Spleen (tissue), 11 donors: Measurements from ENCODE around the gene UBC. TPM values are rescaled to one million over a fixed set of nuclear protein-coding genes. Genes with fewer than 3 reads are reported as not detected.
"Not testable (repeated sequence)": the region's sequence is repeated elsewhere in the genome, so short reads cannot be mapped to it uniquely, and the experiment has no call there.

Source experiments
- DNase-seq: peaks from one replicate; pipeline ENCODE4 v3.0.0-alpha.2; 2020
- H3K27ac ChIP-seq, 8 donors: fragments of 200-600 bp; sonication (generic) in 7 of 8; 1 replicate in 4 of 8; 2 replicates in 4 of 8; pipeline versions ENCODE4 v1.5.0 to v1.8.0; 2016 to 2021; ENCODE audit warnings: inconsistent platforms in 4 of 8, mild to moderate bottlenecking in 4 of 8, moderate library complexity in 1 of 8
- H3K27me3 ChIP-seq, 7 donors: fragments of 200-600 bp; sonication (generic) in 6 of 7; replicated peaks in 1 of 7; 1 replicate in 4 of 7; 2 replicates in 3 of 7; pipeline versions ENCODE4 v1.5.0 to v1.8.0; 2016 to 2021; ENCODE audit warnings: inconsistent platforms in 3 of 7, mild to moderate bottlenecking in 1 of 7
- H3K36me3 ChIP-seq, 6 donors: fragments of 200-600 bp; sonication (generic) in 5 of 6; 1 replicate in 4 of 6; 2 replicates in 2 of 6; pipeline versions ENCODE4 v1.5.0 to v1.8.0; 2016 to 2021; ENCODE audit warnings: inconsistent platforms in 2 of 6
- H3K4me1 ChIP-seq, 6 donors: fragments of 200-600 bp; sonication (generic) in 5 of 6; 1 replicate in 3 of 6; 2 replicates in 3 of 6; pipeline versions ENCODE4 v1.5.0 to v1.8.0; 2016 to 2021; ENCODE audit warnings: inconsistent platforms in 3 of 6
- H3K4me3 ChIP-seq, 8 donors: fragments of 200-600 bp; sonication (generic) in 7 of 8; 1 replicate in 4 of 8; 2 replicates in 4 of 8; pipeline versions ENCODE4 v1.5.0 to v1.8.0; 2016 to 2021; ENCODE audit warnings: inconsistent platforms in 4 of 8, mild to moderate bottlenecking in 4 of 8, moderate library complexity in 2 of 8
- H3K9me3 ChIP-seq, 8 donors: fragments of 200-600 bp; sonication (generic) in 7 of 8; 1 replicate in 4 of 8; 2 replicates in 4 of 8; pipeline versions ENCODE4 v1.5.0 to v1.8.0; 2016 to 2021; ENCODE audit warnings: inconsistent platforms in 4 of 8
- CTCF ChIP-seq, 11 experiments: fragments of 200-600 bp in 7 of 11; fragments of 450-650 bp in 4 of 11; sonication (generic) in 4 of 11; IDR thresholded peaks in 8 of 11; conservative IDR thresholded peaks in 3 of 11; 1 replicate in 7 of 11; 2 replicates in 4 of 11; pipeline versions ENCODE4 v1.4.0 to v1.8.0; 2016 to 2021; ENCODE audit warnings: antibody characterized with exemption in 11 of 11, inconsistent platforms in 4 of 11, mild to moderate bottlenecking in 1 of 11
- POLR2A ChIP-seq, 3 donors: fragments of 450-650 bp; IDR thresholded peaks; one replicate each; pipeline ENCODE4 v1.5.1; 2017; ENCODE audit warnings: antibody characterized with exemption in 3 of 3, mild to moderate bottlenecking in 1 of 3
- POLR2AphosphoS5 ChIP-seq, 3 donors: sonication (generic); formaldehyde crosslinking; IDR thresholded peaks; one replicate each; pipeline ENCODE4 v1.5.1; 2017; ENCODE audit warnings: antibody characterized with exemption in 3 of 3
- WGBS, 5 donors: extraction: QIAGEN DNeasy Blood & Tissue Kit in 3 of 5; methylation state at CpG; one replicate each; pipeline versions ENCODE4 v1.1.5 to v1.1.7; 2013 to 2018; 5-methylcytosine and 5-hydroxymethylcytosine counted together
- intact Hi-C: fragments of 100-400 bp; cut with DNase I; formaldehyde crosslinking; loops from one replicate; pipeline ENCODE4 v1.15.0; 2023; ENCODE audit warnings: low total_unique reads
- polyA plus RNA-seq, 3 donors: library from polyadenylated mRNA; stranded (reverse); fragments of 200-250 nt; gene quantifications; one replicate each; pipeline ENCODE4 v1.2.1, GENCODE V29; 2013
- total RNA-seq, 7 donors: library from RNA; depleted of rRNA in 3 of 7; stranded (reverse); fragments of >200 nt in 3 of 7; fragmentation: NEBNext Ultra II Directional in 4 of 7; extraction: Animal tissue kit (Norgen Biotek cat#: 25700) in 4 of 7; gene quantifications; one replicate each; pipeline versions ENCODE4 v1.1.0 to v1.2.1, GENCODE V29; 2016 to 2021
- donor health status: healthy with polysubstance abuse.
- donor health status: DM: no; HTN: no; CAD: no; lungs with moderate emphysema.
- donor health status: DM: no; HTN: no; CAD: no.
- donor health status: Bipolar disorder and iron deficiency.
- donor health status: healthy.
- donor health status: DM: no; HTN: no; CAD: no.
- donor health status: DM: yes; HTN: yes; CAD: no.

The UBC gene
- total and polyA plus RNA-seq, 10 donors, result 623 to 1,107 (median 865) TPM

- H3K9me3 ChIP-seq, result no peaks in the 10 kb centered on the region
- no peak for DNase-seq
- TF ChIP-seq CTCF (IDR thresholded peaks at IDR 0.05 in 8 of 11, conservative IDR thresholded peaks at IDR 0.05 in 3 of 11) (no peak), POLR2AphosphoS5 (IDR thresholded peaks at IDR 0.05) (no peak), POLR2A (IDR thresholded peaks at IDR 0.05) (no peak)
- no peak overlapping the region for H3K4me3 ChIP-seq
- intact Hi-C loops, result loop anchor here (5.0 kb wide), 1 partner anchor 859 kb away; no protein-coding TSS in a partner anchor
- H3K4me1 ChIP-seq, result peaks cover 4 to 22% (median 9%) of the 10 kb centered on the region in 6 donors
- WGBS, 5 donors, result 88 to 94% (median 90%) methylated on average over 5 of the region's 5 CpGs
- no peaks in the 10 kb centered on the region for H3K36me3 ChIP-seq
- H3K27ac ChIP-seq, result no peak overlapping the region
- no peaks in the 10 kb centered on the region for H3K27me3 ChIP-seq
Measured at GRCh38 chr12:124896461-124896860, 18.0 kb downstream of the UBC start.

GRCh38 chr12:124893792-124894516 lies 20.5 kb downstream of the UBC start:
- H3K9me3 ChIP-seq, result no peaks in the 10 kb centered on the region
- peaks cover 4 to 11% (median 9%) of the 10 kb centered on the region in 6 donors for H3K4me1 ChIP-seq
- no peaks in the 10 kb centered on the region for H3K27me3 ChIP-seq
- TF ChIP-seq CTCF (IDR thresholded peaks at IDR 0.05 in 8 of 11, conservative IDR thresholded peaks at IDR 0.05 in 3 of 11), result no peak
- TF ChIP-seq POLR2A (IDR thresholded peaks at IDR 0.05), result no peak
- no peak for TF ChIP-seq POLR2AphosphoS5 (IDR thresholded peaks at IDR 0.05)
- no peak overlapping the region for H3K27ac ChIP-seq
- 76 to 86% (median 82%) methylated on average over 9 of the region's 9 CpGs for WGBS, 5 donors
- no peak for DNase-seq
- intact Hi-C loops, result no loop called here
- H3K36me3 ChIP-seq, result peaks cover 0 to 14% (median 0%) of the 10 kb centered on the region in 6 donors
- no peak overlapping the region for H3K4me3 ChIP-seq

GRCh38 chr12:124888260-124888659 lies 26.2 kb downstream of the UBC start:
- H3K36me3 ChIP-seq, result peaks cover 0 to 17% (median 0%) of the 10 kb centered on the region in 6 donors
- intact Hi-C loops, result no loop called here

GRCh38 chr12:124887766-124888165 lies 26.7 kb downstream of the UBC start:
- WGBS, 5 donors, result 76 to 84% (median 81%) methylated on average over 9 of the region's 9 CpGs
- intact Hi-C loops, H3K27ac ChIP-seq, DNase-seq, H3K4me3 ChIP-seq, H3K27me3 ChIP-seq, H3K9me3 ChIP-seq: not testable (repeated sequence)
- Histone ChIP-seq H3K4me1 (peaks cover 0 to 30% (median 11%) of the 10 kb centered on the region in 6 donors), H3K36me3 (peaks cover 0 to 17% (median 0%) of the 10 kb centered on the region in 6 donors)

More at GRCh38 chr12:124888260-124888659, 26.2 kb downstream of the UBC start:
- no peak for TF ChIP-seq POLR2A (IDR thresholded peaks at IDR 0.05)
- no peak for TF ChIP-seq POLR2AphosphoS5 (IDR thresholded peaks at IDR 0.05)
- TF ChIP-seq CTCF (IDR thresholded peaks at IDR 0.05 in 8 of 11, conservative IDR thresholded peaks at IDR 0.05 in 3 of 11), result no peak
- H3K27me3 ChIP-seq, result no peaks in the 10 kb centered on the region
- WGBS, 5 donors, result 76 to 92% (median 83%) methylated on average over 2 of the region's 2 CpGs
- no peak for DNase-seq
- no peak overlapping the region for H3K27ac ChIP-seq
- peaks cover 0 to 25% (median 11%) of the 10 kb centered on the region in 6 donors for H3K4me1 ChIP-seq
- no peak overlapping the region for H3K4me3 ChIP-seq
- no peaks in the 10 kb centered on the region for H3K9me3 ChIP-seq
